CD4-positive, alpha-beta T cell treated with Interleukin-12 subunit alpha and Interleukin-12 subunit beta, for 1 hour (primary cell): ENCODE results near the gene KIAA0319L.
A peak's percentile ranks its signal among the peaks of the same experiment; 100 is the strongest.

Source experiments
- DNase-seq: peaks from one replicate; pipeline ENCODE4 v3.0.0-alpha.2; 2020

KIAA0319L gene

GRCh38 chr1:35535243-35535642, 22.0 kb downstream of the KIAA0319L start:
- DNase-seq, result no peak

- no peak for DNase-seq
These were observed 23.6 kb downstream of the KIAA0319L start for GRCh38 chr1:35533586-35533985.

- DNase-seq, result no peak
These were observed 24.5 kb downstream of the KIAA0319L start for GRCh38 chr1:35532497-35533223.

GRCh38 chr1:35531368-35531767, 25.8 kb downstream of the KIAA0319L start:
- no peak for DNase-seq

GRCh38 chr1:35530946-35531345, 26.3 kb downstream of the KIAA0319L start:
- no peak for DNase-seq

GRCh38 chr1:35530168-35530567, 27.0 kb downstream of the KIAA0319L start:
- DNase-seq, result no peak

GRCh38 chr1:35524106-35524505, 33.1 kb downstream of the KIAA0319L start:
- DNase-seq, result no peak

- no peak for DNase-seq
These were observed 37.8 kb downstream of the KIAA0319L start for GRCh38 chr1:35519432-35519831.

- DNase-seq, result no peak
These were observed 39.0 kb downstream of the KIAA0319L start for GRCh38 chr1:35518183-35518582.

GRCh38 chr1:35511305-35511704, 45.9 kb downstream of the KIAA0319L start:
- no peak for DNase-seq

- no peak for DNase-seq
These were observed 47.6 kb downstream of the KIAA0319L start for GRCh38 chr1:35509558-35509957.

- no peak for DNase-seq
These were observed 49.3 kb downstream of the KIAA0319L start for GRCh38 chr1:35507947-35508346.

GRCh38 chr1:35506960-35507912, 50.0 kb downstream of the KIAA0319L start:
- peak; percentile 13 for DNase-seq

GRCh38 chr1:35505911-35506798, 51.0 kb downstream of the KIAA0319L start:
- peak; percentile 72 for DNase-seq

- DNase-seq, result no peak
These were observed 55.0 kb downstream of the KIAA0319L start for GRCh38 chr1:35502242-35502641.

- no peak for DNase-seq
These were observed 56.8 kb downstream of the KIAA0319L start for GRCh38 chr1:35500439-35500838.

GRCh38 chr1:35499652-35500176, 57.5 kb downstream of the KIAA0319L start:
- peak; percentile 50 for DNase-seq

GRCh38 chr1:35499231-35499630, 58.0 kb downstream of the KIAA0319L start:
- peak; percentile 21 for DNase-seq

- DNase-seq, result no peak
These were observed 59.6 kb downstream of the KIAA0319L start for GRCh38 chr1:35497571-35497970.

- DNase-seq, result no peak
These were observed 67.0 kb downstream of the KIAA0319L start for GRCh38 chr1:35490250-35490649.

- DNase-seq, result no peak
These were observed 68.9 kb downstream of the KIAA0319L start for GRCh38 chr1:35488336-35488735.

- no peak for DNase-seq
These were observed 70.3 kb downstream of the KIAA0319L start for GRCh38 chr1:35486858-35487408.
